B cell (primary cell): ENCODE results near the gene TMEM263.
"Not testable (repeated sequence)": the region's sequence is repeated elsewhere in the genome, so short reads cannot be mapped to it uniquely, and the experiment has no call there.

Experiments used
- EZH2 ChIP-seq: IDR thresholded peaks from 2 replicates; pipeline ENCODE4 v1.6.1; 2012; ENCODE audit warnings: borderline replicate concordance, low read depth, mild to moderate bottlenecking, moderate library complexity, low read length; ENCODE audit not compliant: insufficient read depth, poor library complexity, severe bottlenecking
- TF ChIP-seq, protein P1 (sequence below): fragments of 200-600 bp; IDR thresholded peaks from one replicate; pipeline ENCODE4 v1.8.0; 2022; ENCODE audit warnings: antibody characterized with exemption, mild to moderate bottlenecking

DNA sequence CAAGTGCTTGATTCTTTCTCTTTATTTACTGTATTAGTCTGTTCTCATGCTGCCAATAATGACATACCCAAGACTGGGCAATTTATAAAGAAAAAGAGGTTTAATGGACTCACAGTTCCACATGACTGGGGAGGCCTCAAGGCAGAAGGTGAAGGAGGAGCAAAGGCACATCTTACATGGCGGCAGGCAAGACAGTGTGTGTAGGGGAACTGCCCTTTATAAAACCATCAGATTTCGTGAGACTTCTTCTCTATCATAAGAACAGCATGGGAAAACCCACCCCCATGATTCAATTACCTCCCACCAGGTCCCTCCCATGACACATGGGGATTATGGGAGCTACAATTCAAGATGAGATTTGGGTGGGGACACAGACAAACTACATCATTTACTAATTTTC lies 32.1 kb upstream of the TMEM263 start:
- TF ChIP-seq, protein P1, sequence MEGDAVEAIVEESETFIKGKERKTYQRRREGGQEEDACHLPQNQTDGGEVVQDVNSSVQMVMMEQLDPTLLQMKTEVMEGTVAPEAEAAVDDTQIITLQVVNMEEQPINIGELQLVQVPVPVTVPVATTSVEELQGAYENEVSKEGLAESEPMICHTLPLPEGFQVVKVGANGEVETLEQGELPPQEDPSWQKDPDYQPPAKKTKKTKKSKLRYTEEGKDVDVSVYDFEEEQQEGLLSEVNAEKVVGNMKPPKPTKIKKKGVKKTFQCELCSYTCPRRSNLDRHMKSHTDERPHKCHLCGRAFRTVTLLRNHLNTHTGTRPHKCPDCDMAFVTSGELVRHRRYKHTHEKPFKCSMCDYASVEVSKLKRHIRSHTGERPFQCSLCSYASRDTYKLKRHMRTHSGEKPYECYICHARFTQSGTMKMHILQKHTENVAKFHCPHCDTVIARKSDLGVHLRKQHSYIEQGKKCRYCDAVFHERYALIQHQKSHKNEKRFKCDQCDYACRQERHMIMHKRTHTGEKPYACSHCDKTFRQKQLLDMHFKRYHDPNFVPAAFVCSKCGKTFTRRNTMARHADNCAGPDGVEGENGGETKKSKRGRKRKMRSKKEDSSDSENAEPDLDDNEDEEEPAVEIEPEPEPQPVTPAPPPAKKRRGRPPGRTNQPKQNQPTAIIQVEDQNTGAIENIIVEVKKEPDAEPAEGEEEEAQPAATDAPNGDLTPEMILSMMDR = not testable (repeated sequence)
- TF ChIP-seq EZH2 = not testable (repeated sequence)
